HL-60 (cell line): ENCODE results near the gene GLRA3.

Experiments used
- CTCF ChIP-seq: IDR thresholded peaks from one replicate; pipeline ENCODE4 v1.5.1; 2011; ENCODE audit warnings: low read length, control low read depth, inconsistent platforms; ENCODE audit not compliant: insufficient read depth
- GABPA ChIP-seq: IDR thresholded peaks from 2 replicates; pipeline ENCODE4 v1.6.1; 2012; ENCODE audit warnings: low read depth
- POLR2AphosphoS5 ChIP-seq: IDR thresholded peaks from 2 replicates; pipeline ENCODE4 v1.6.1; 2012; ENCODE audit warnings: low read depth
- REST ChIP-seq: IDR thresholded peaks from 2 replicates; pipeline ENCODE4 v1.6.1; 2012; ENCODE audit warnings: low read depth; ENCODE audit not compliant: insufficient replicate concordance
- SPI1 ChIP-seq: IDR thresholded peaks from 2 replicates; pipeline ENCODE4 v1.6.1; 2012; ENCODE audit warnings: low read depth, mild to moderate bottlenecking, borderline replicate concordance

- no peak for TF ChIP-seq CTCF
- TF ChIP-seq POLR2AphosphoS5: no peak
- no peak for TF ChIP-seq GABPA
- TF ChIP-seq REST: no peak
- TF ChIP-seq SPI1: no peak
These were observed 111.2 kb downstream of the GLRA3 start for GRCh38 chr4:174717828-174718227.
